PC-9 (cell line): Measurements from ENCODE around the gene FUCA2.

Source experiments
- EZH2 ChIP-seq: fragments of 200-600 bp; sonication (generic); IDR thresholded peaks from 2 replicates; pipeline ENCODE4 v1.8.0; 2017; ENCODE audit warnings: antibody characterized with exemption, low read depth
- TF ChIP-seq, protein P1 (sequence below): fragments of 200-600 bp; sonication (generic); conservative IDR thresholded peaks from 2 replicates; pipeline ENCODE4 v1.6.1; 2017; ENCODE audit warnings: mixed run types, antibody characterized with exemption, mild to moderate bottlenecking, moderate library complexity

GRCh38 chr6:143468026-143468425, 43.5 kb downstream of the FUCA2 start:
- TF ChIP-seq, protein P1, sequence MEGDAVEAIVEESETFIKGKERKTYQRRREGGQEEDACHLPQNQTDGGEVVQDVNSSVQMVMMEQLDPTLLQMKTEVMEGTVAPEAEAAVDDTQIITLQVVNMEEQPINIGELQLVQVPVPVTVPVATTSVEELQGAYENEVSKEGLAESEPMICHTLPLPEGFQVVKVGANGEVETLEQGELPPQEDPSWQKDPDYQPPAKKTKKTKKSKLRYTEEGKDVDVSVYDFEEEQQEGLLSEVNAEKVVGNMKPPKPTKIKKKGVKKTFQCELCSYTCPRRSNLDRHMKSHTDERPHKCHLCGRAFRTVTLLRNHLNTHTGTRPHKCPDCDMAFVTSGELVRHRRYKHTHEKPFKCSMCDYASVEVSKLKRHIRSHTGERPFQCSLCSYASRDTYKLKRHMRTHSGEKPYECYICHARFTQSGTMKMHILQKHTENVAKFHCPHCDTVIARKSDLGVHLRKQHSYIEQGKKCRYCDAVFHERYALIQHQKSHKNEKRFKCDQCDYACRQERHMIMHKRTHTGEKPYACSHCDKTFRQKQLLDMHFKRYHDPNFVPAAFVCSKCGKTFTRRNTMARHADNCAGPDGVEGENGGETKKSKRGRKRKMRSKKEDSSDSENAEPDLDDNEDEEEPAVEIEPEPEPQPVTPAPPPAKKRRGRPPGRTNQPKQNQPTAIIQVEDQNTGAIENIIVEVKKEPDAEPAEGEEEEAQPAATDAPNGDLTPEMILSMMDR = no peak
- no peak for TF ChIP-seq EZH2
